Measurements from ENCODE around the gene CDHR5. TPM values are rescaled to one million over a fixed set of nuclear protein-coding genes. Genes with fewer than 3 reads are reported as not detected.

The CDHR5 gene
- polyA plus RNA-seq, 3 donors = 0.39 to 0.74 TPM; not detected in 1

- H3K27ac ChIP-seq (ENCODE audit: low read depth, low read length) = peak within 1 kb of the TSS; percentile 88
- 3 to 6% (median 4%) methylated on average over 58 to 66 of the region's 66 CpGs for WGBS, 3 donors
Measured at GRCh38 chr11:615504-616319, 9.0 kb downstream of the CDHR5 start, which contains the start of gene IRF7. IRF7 (minus strand) TSS chr11:615950; CDS start chr11:615364, 586 bp downstream.

DNA sequence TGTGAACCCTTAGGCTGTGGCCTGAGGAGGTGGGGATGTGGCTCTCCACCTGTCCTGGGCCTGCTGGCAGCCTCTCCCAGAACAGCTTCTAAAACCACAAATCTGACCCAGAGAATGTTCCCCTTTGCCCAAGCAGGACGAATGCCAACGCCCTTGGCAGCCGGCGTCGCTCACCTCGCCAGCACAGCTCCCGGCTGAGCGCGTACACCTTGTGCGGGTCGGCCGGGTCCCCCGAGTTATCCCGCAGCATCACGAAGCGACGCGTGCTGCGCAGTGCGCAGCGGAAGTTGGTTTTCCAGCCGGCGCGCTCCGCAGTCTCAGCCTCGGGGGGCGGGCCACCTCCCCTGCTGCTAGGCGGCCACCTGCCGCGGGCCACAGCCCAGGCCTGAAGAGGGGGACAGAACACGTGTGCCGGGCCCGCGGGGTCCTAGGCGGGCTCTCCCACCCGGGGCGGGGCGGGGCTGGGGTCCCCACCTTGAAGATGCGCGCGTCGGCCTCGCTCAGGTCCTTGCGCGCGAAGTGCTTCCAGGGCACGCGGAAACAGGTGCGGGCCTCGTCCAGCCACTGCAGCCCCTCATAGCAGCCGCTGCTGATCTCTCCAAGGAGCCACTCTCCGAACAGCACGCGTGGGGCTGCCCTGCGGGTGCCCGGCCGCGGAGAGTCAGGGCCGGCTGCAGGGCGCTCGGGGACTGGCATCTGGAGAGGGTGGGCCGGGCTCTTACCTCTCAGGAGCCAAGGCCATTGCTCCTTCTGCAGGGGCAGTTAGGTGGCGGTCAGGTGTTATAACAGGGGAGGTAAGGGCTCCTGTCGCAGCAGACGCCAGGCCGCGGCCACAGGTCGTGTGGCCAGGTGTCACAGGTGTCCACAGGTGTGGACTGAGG is 9.9 kb downstream of the CDHR5 start:
- 29 to 62% (median 54%) methylated on average over 60 to 68 of the region's 68 CpGs for WGBS, 3 donors
- H3K27ac ChIP-seq (ENCODE audit: low read depth, low read length) = peak overlapping the region; percentile 88

GRCh38 chr11:614021-614622 is 10.6 kb downstream of the CDHR5 start:
- WGBS, 3 donors = 71 to 80% (median 71%) methylated on average over 10 to 14 of the region's 14 CpGs
- no peak overlapping the region for H3K27ac ChIP-seq (ENCODE audit: low read depth, low read length)

DNA sequence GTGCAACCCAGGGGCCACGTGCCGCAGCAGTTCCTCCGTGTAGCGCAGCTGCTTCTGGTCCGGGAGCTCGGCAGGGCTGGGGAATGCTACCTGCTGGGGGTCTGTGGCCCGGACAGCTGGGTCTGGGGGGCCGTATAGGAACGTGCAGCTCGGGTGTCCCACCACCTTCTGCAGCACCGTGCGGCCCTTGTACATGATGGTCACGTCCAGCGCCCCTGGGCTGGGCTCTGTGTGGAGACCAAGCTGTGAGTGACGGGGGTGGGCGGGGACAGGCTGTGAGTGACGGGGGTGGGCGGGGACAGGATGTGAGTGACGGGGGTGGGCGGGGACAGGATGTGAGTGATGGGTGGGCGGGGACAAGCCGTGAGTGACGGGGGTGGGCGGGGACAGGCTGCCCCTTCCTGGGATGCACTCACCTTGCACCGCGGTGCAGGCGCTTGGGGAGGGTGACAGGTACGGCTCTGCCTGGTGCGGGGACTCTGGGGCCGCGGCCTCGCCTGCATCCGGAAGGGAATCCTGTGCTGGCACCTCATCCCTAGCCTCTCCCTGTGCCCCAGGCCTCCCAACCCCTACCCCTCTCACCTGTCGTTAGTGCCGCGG is 11.3 kb downstream of the CDHR5 start:
- 66 to 79% (median 73%) methylated on average over 31 to 36 of the region's 36 CpGs for WGBS, 3 donors
- H3K27ac ChIP-seq (ENCODE audit: low read depth, low read length) = no peak overlapping the region

DNA sequence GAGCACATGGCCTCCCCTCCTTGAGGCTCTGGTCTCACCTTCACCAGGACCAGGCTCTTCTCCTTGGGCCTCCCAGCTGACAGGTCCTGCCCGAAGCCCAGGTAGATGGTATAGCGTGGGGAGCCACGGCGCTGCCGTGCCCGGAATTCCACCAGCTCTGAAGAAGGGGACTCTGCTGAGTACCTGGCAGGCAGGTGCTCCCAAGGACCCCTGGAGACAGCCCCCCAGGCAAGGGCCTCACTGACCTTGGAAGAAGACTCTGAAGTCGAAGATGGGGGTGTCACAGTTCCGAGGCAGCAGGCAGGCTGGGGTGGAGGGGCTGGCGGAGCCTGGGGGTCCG is 11.8 kb downstream of the CDHR5 start:
- H3K27ac ChIP-seq (ENCODE audit: low read depth, low read length) = no peak overlapping the region
- WGBS, 3 donors = 94 to 98% (median 95%) methylated on average over 10 of the region's 10 CpGs

DNA sequence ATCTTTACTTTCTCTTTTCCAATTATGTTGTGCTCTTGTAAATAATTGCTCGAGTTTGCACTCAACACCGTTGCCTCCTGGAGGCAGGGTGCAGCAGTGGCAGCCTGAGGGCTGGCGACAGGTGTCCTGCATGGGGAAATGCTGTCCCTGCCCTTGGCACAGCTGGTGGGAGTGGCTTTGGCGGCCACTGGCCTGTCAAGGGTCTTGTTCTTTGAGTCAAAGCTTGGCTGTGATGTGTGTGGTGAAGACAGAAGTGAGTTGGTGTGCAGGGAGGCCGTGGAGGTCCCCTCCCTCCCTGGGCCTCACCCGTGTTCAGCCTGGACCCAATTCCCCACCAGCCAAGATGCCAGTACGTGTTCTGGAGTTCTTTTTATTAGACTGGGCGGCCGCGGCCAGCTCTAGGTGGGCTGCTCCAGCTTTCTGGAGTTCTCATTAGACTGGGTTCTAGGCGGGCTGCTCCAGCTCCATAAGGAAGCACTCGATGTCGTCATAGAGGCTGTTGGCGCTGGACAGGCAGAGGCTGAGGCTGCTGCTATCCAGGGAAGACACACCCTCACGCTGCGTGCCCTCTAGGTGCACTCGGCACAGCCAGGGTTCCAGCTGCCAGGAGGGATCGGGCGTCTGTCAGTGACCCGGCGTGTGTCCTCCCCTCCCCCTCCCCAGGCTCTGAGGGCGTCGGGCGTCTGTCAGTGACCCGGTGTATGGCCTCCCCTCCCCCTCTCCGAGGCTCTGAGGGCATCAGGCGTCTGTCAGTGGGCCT is 12.4 kb downstream of the CDHR5 start:
- WGBS, 3 donors = 74 to 81% (median 77%) methylated on average over 22 to 27 of the region's 27 CpGs
- H3K27ac ChIP-seq (ENCODE audit: low read depth, low read length) = no peak overlapping the region

DNA sequence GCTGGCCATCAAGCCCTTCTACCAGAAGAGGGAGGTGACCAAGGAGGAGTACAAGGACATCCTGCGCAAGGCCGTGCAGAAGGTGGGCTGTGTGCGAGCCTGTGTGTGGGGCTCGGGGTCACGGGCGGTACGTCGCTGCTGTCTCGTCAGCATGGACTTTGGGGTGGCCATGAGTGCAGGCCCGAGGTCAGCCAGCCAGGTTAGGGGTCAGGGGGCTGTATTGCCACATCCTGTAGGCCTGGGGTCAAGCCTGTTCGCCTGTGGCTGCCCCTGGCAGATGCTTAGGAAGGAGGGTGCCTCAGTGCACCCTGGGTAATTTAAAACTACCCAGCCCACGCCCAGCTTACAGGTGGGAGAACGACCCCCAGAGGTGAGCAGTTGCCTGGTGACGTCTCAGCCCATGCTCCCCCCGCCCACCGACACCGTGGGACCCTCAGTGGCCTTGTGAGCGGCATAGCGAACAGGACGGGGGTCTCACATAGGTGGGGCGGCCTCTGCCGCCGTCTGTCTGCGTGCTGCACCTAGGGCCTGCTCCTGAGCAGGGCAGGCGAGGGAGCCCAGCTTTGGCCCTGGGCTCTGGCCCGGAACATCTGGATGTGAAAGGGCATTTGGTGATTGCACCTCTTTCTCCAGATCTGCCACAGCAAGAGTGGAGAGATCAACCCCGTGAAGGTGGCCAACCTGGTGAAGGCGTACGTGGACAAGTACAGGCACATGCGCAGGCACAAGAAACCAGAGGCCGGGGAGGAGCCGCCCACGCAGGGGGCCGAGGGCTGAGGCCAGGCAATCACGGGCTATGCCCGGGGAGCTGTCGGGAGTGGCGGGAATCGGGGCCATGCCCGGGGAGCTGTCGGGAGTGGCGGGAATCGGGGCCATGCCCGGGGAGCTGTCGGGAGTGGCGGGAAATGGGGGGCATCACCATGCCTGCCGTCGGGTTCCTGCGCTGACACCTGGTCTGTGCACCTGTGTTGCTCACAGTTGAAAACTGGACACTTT is 13.5 kb downstream of the CDHR5 start:
- no peak overlapping the region for H3K27ac ChIP-seq (ENCODE audit: low read depth, low read length)
- 84 to 90% (median 88%) methylated on average over 47 to 49 of the region's 49 CpGs for WGBS, 3 donors

GRCh38 chr11:610146-610801 is 14.5 kb downstream of the CDHR5 start:
- H3K27ac ChIP-seq (ENCODE audit: low read depth, low read length) = no peak overlapping the region
- 92 to 97% (median 94%) methylated on average over 18 of the region's 18 CpGs for WGBS, 3 donors

DNA sequence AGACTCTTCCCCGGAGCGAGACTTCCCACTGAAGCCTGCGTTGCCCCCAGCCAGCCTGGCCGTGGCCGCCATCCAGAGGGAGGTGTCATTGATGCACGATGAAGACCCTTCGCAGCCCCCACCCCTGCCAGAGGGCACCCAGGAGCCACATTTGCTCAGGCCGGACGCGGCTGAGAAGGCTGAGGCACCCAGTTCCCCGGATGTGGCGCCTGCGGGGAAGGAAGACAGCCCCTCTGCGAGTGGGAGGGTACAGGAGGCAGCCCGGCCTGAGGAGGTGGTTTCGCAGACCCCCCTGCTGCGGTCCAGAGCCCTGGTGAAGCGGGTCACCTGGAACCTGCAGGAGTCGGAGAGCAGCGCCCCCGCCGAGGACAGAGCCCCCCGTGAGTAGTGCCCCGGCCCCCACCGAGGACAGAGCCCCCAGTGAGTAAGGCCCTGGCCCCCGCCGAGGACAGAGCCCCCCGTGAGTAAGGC is 15.4 kb downstream of the CDHR5 start:
- 92 to 95% (median 94%) methylated on average over 23 to 28 of the region's 28 CpGs for WGBS, 3 donors
- H3K27ac ChIP-seq (ENCODE audit: low read depth, low read length) = no peak overlapping the region

GRCh38 chr11:608791-609251 is 15.9 kb downstream of the CDHR5 start:
- 62 to 89% (median 74%) methylated on average over 26 to 28 of the region's 28 CpGs for WGBS, 3 donors
- H3K27ac ChIP-seq (ENCODE audit: low read depth, low read length) = no peak overlapping the region

- WGBS, 3 donors = 85 to 90% (median 86%) methylated on average over 41 to 45 of the region's 45 CpGs
- no peak overlapping the region for H3K27ac ChIP-seq (ENCODE audit: low read depth, low read length)
Measured at GRCh38 chr11:607971-608659, 16.6 kb downstream of the CDHR5 start.

- H3K27ac ChIP-seq (ENCODE audit: low read depth, low read length) = no peak overlapping the region
- WGBS, 3 donors = 86 to 96% (median 93%) methylated on average over 35 of the region's 35 CpGs
Measured at GRCh38 chr11:607020-607780, 17.6 kb downstream of the CDHR5 start.

DNA sequence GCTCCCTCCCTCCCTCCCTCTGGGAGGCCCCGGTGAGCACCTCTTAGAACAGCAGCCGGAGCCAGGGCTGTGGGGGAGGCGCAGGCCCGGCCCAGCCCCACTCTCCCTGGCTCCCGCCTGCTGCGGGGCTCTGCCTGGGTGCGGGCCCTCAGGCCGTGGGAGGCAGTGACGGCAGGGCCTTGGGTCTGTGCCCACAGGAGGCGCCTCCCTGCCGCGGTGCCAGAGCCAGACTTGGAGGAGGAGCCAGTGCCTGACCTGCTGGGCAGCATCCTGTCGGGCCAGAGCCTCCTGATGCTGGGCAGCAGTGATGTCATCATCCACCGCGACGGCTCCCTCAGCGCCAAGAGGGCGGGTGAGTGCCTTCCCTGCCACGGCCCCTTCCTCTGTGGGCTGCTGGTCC is 18.5 kb downstream of the CDHR5 start:
- no peak overlapping the region for H3K27ac ChIP-seq (ENCODE audit: low read depth, low read length)
- 72 to 77% (median 75%) methylated on average over 9 to 19 of the region's 19 CpGs for WGBS, 3 donors

GRCh38 chr11:605286-606129 is 19.2 kb downstream of the CDHR5 start:
- no peak overlapping the region for H3K27ac ChIP-seq (ENCODE audit: low read depth, low read length)
- WGBS, 3 donors = 92 to 94% (median 93%) methylated on average over 32 to 33 of the region's 33 CpGs
